Psoas muscle (tissue), 8 donors: ENCODE results near the gene RCOR3. TPM values are rescaled to one million over a fixed set of nuclear protein-coding genes. Genes with fewer than 3 reads are reported as not detected.

ENCODE experiments used
- ATAC-seq, 4 donors: fragments of 200-7000 bp; cut with Tn5 transposase; one replicate each; pipeline ENCODE4 v1.9.1; 2020; ENCODE audit warnings: moderate library complexity in 3 of 4, mild to moderate bottlenecking in 2 of 4
- DNase-seq, 2 donors: peaks; one replicate each; pipeline ENCODE4 v3.0.0-alpha.2; 2020
- H3K27ac ChIP-seq: fragments of 200-600 bp; one replicate; pipeline ENCODE4 v1.8.0; 2022
- H3K27me3 ChIP-seq, 3 donors: fragments of 200-600 bp in 1 of 3; one replicate each; pipeline versions ENCODE4 v1.6.1 to v1.8.0; 2013 to 2022; ENCODE audit warnings: low read length in 2 of 3, mild to moderate bottlenecking in 2 of 3, moderate library complexity in 1 of 3; ENCODE audit not compliant: insufficient read depth in 3 of 3
- H3K36me3 ChIP-seq, 2 donors: fragments of 200-600 bp in 1 of 2; one replicate each; pipeline versions ENCODE4 v1.6.1 to v1.8.0; 2013 to 2022; ENCODE audit warnings: low read depth in 1 of 2, mild to moderate bottlenecking in 1 of 2, moderate library complexity in 1 of 2; ENCODE audit not compliant: insufficient read depth in 1 of 2
- H3K4me1 ChIP-seq: fragments of 200-600 bp; one replicate; pipeline ENCODE4 v1.8.0; 2022
- H3K4me3 ChIP-seq: fragments of 200-600 bp; one replicate; pipeline ENCODE4 v1.8.0; 2022; ENCODE audit warnings: mild to moderate bottlenecking
- H3K9me3 ChIP-seq: fragments of 200-600 bp; one replicate; pipeline ENCODE4 v1.8.0; 2022
- WGBS, 3 donors: extraction: QIAGEN DNeasy Blood & Tissue Kit; methylation state at CpG; one replicate each; pipeline versions ENCODE4 v1.1.6 to v1.1.7; 2013; 5-methylcytosine and 5-hydroxymethylcytosine counted together
- intact Hi-C, 2 donors: fragments of 100-400 bp; cut with DNase I; formaldehyde crosslinking; loops; one replicate each; pipeline versions ENCODE4 v1.11.0 to v1.14.2; 2022
- polyA plus RNA-seq, 3 donors: library from polyadenylated mRNA; stranded (reverse); fragments of 200-250 nt; gene quantifications; one replicate each; pipeline ENCODE4 v1.2.3, GENCODE V29; 2013
- total RNA-seq, 4 donors: library from RNA; stranded (reverse); fragmentation: NEBNext Ultra II Directional in 2 of 4; extraction: Animal tissue kit (Norgen Biotek cat#: 25700) in 2 of 4; gene quantifications; one replicate each; pipeline versions ENCODE4 v1.2.1 to v1.2.4, GENCODE V29; 2021 to 2023
- TF ChIP-seq, protein P1 (sequence below): fragments of 200-600 bp; IDR thresholded peaks from one replicate; pipeline ENCODE4 v1.8.0; 2022; ENCODE audit warnings: antibody characterized with exemption
- donor health status: healthy with polysubstance abuse.
- donor health status: DM: no; HTN: no; CAD: no; lungs with moderate emphysema.
- donor health status: Bipolar disorder and iron deficiency.
- donor health status: healthy.
- donor health status: DM: yes; HTN: yes; CAD: no.
- donor health status: DM: no; HTN: no; CAD: no.
- donor health status: DM: no; HTN: no; CAD: no.
- donor health status: DM: yes; HTN: yes; CAD: no.

The RCOR3 gene
- total and polyA plus RNA-seq, 7 donors: 29.4 to 95.7 (median 70.2) TPM

DNA sequence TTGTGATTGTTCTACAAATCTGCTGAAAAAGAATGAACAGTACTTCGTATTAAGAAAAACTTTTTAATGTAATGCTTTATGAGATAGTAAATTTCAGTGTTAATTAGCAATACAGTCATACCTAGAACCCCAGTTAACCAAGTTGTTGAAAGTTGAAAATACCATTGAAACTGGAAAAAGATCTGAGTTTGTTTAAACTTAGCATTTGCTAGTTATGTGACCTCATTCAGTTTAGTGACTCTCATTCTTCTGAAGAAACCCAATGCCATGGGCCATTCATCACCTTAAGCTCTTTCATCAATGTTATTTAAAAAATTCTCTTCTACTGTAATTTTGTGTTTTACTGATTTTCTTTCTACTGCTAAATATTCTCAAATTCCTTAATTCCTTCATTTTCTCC lies 20.2 kb downstream of the RCOR3 start:
- no peak overlapping the region for H3K4me3 ChIP-seq
- DNase-seq: no peak
- no peak for ATAC-seq
- H3K27me3 ChIP-seq: no peaks in the 10 kb centered on the region
- no peaks in the 10 kb centered on the region for H3K9me3 ChIP-seq
- peaks cover 19% of the 10 kb centered on the region for H3K4me1 ChIP-seq
- 0 to 48% (median 1%) methylated on average over 1 of the region's 1 CpG for WGBS, 3 donors
- intact Hi-C loops: no loop called here
- TF ChIP-seq, protein P1, sequence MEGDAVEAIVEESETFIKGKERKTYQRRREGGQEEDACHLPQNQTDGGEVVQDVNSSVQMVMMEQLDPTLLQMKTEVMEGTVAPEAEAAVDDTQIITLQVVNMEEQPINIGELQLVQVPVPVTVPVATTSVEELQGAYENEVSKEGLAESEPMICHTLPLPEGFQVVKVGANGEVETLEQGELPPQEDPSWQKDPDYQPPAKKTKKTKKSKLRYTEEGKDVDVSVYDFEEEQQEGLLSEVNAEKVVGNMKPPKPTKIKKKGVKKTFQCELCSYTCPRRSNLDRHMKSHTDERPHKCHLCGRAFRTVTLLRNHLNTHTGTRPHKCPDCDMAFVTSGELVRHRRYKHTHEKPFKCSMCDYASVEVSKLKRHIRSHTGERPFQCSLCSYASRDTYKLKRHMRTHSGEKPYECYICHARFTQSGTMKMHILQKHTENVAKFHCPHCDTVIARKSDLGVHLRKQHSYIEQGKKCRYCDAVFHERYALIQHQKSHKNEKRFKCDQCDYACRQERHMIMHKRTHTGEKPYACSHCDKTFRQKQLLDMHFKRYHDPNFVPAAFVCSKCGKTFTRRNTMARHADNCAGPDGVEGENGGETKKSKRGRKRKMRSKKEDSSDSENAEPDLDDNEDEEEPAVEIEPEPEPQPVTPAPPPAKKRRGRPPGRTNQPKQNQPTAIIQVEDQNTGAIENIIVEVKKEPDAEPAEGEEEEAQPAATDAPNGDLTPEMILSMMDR: no peak
- H3K27ac ChIP-seq: peak overlapping the region; percentile 13
- H3K36me3 ChIP-seq: peaks cover 2 to 99% of the 10 kb centered on the region in 2 donors

DNA sequence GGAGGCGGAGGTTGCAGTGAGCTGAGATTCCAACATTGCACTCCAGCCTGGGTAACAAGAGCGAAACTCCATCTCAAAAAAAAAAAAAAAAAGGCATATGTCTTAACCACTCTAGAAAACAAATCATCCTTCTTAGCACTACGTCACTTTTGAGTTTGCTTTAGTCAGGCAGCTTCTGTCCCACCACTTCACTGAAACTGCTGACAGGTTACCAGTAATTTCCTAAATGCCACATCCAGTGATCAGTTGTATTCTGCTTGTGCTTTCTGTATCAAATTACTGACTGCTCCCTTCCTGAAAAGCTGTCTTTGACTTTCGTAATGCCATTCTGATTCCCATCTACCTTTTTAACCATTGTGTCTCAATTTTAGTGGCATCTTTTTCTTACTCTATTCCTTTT lies 21.7 kb downstream of the RCOR3 start:
- intact Hi-C loops: no loop called here
- ATAC-seq: peak; percentile 52 to 82 (median 66)
- no peak for DNase-seq
- Histone ChIP-seq H3K4me1 (peaks cover 8% of the 10 kb centered on the region), H3K27ac (peak overlapping the region; percentile 65), H3K27me3 (no peaks in the 10 kb centered on the region), H3K36me3 (peaks cover 2 to 99% of the 10 kb centered on the region in 2 donors), H3K4me3 (no peak overlapping the region), H3K9me3 (no peaks in the 10 kb centered on the region)
- TF ChIP-seq, protein P1: no peak
- 58 to 78% (median 61%) methylated on average over 4 of the region's 4 CpGs for WGBS, 3 donors

DNA sequence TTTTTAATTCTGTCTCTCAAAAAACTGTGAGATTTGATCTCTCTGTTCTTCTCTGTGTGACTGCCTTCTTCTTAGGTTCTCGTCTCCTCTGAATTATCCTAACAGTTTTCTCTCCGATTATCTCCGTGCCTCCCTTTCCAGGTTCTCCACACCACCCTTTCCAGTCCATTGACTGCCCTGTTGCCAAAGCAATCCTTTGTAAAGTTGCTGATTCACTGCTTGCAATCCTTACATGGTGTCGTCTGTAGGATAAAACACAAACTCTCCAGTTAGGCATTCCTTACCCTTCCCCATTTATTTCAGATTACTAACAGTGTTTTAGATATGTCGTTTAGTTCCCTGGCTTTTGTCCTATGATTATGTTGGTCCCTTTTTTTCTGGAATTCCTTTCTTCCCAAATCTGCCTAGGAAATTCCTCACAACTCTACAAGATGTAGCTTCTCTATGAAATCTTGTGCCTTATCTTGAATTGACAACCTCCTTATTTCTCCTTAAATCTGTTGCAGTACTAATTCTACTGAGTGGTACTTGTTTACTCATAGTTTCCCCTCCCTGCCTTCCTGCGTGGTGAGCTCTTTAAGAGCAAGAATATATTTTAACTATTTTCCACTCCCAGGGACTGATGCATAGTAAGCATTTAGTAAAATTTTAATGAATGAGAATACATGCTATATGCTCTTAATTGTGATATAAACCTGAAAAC lies 22.3 kb downstream of the RCOR3 start:
- TF ChIP-seq, protein P1: no peak
- H3K4me3 ChIP-seq: no peak overlapping the region
- H3K9me3 ChIP-seq: no peaks in the 10 kb centered on the region
- peaks cover 8% of the 10 kb centered on the region for H3K4me1 ChIP-seq
- intact Hi-C loops: no loop called here
- peaks cover 2 to 98% of the 10 kb centered on the region in 2 donors for H3K36me3 ChIP-seq
- peak overlapping the region; percentile 65 for H3K27ac ChIP-seq
- ATAC-seq (peak in 3 of 4 donors; percentile 39 to 54 (median 52)), DNase-seq (no peak)
- WGBS, 3 donors: 67 to 85% (median 70%) methylated on average over 6 of the region's 6 CpGs
- no peaks in the 10 kb centered on the region for H3K27me3 ChIP-seq

DNA sequence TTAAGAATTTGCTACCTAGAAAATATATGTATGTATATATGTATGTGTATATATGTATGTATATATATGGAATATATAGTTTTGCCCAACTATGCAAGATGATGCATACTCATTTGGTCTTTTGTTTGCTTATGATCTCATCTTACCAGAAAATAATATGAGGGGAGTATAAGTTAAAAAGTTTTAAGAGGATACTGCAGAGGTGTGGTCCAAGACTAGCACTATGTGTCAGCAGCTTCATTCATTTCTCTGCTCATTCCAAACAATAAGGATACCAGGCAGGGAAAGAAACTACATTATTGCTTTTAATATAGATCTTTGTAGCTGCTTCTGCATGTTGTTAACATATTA lies 22.8 kb downstream of the RCOR3 start:
- H3K36me3 ChIP-seq: peaks cover 2 to 94% of the 10 kb centered on the region in 2 donors
- H3K4me1 ChIP-seq: peaks cover 12% of the 10 kb centered on the region
- DNase-seq (no peak), ATAC-seq (no peak)
- no peaks in the 10 kb centered on the region for H3K9me3 ChIP-seq
- TF ChIP-seq, protein P1: no peak
- H3K4me3 ChIP-seq: no peak overlapping the region
- intact Hi-C loops: no loop called here
- H3K27ac ChIP-seq: peak overlapping the region; percentile 65
- no peaks in the 10 kb centered on the region for H3K27me3 ChIP-seq

DNA sequence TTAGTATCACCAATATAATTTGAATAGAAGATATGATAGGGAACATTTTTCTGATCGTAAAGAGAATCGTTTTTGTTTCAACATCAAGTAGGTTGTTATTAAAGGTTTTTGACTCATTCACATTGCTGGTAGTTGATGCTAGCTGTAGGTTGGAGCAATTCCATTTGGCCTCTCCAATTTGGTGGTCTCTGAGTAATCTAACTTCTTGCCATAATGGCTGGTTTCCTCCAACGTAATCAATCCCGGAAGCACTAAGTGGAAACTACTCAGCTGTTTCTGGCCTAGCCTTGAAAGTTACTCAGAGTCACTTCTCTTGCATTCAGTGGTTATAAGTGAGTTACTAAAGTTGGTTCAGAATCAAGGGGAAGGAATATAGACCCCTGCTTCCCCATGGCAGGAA lies 26.0 kb downstream of the RCOR3 start:
- DNase-seq: no peak
- Histone ChIP-seq H3K27me3 (no peaks in the 10 kb centered on the region), H3K9me3 (no peaks in the 10 kb centered on the region), H3K4me3 (no peak overlapping the region), H3K36me3 (peaks cover 2 to 79% of the 10 kb centered on the region in 2 donors), H3K27ac (peak overlapping the region; percentile 40), H3K4me1 (peaks cover 15% of the 10 kb centered on the region)
- WGBS, 3 donors: 77 to 89% (median 82%) methylated on average over 4 of the region's 4 CpGs
- intact Hi-C loops: no loop called here
- ATAC-seq: no peak
- TF ChIP-seq, protein P1: no peak
